IMR-90 (cell line): ENCODE data around the gene TLK2. TPM values are rescaled to one million over a fixed set of nuclear protein-coding genes. Genes with fewer than 3 reads are reported as not detected.
A peak's percentile ranks its signal among the peaks of the same experiment; 100 is the strongest.

ENCODE experiments used
- ATAC-seq: fragments of 200-7000 bp; cut with Tn5 transposase; 2 replicates; pipeline ENCODE4 v1.9.1; 2020; ENCODE audit warnings: low read depth, mild to moderate bottlenecking, moderate library complexity
- BruUV-seq: library from RNA; stranded (reverse); fragments of 400-500 nt; replicated peaks from 2 replicates; lab custom pipeline; 2021; lab: Mats Ljungman, UMichigan
- CTCF ChIA-PET: fragments of 300-600 bp; formaldehyde crosslinking; extraction: SDS; loops from one replicate; lab custom pipeline; 2021; ENCODE audit warnings: antibody characterized with exemption; lab: Yijun Ruan, JAX
- POLR2A ChIA-PET: fragments of 300-600 bp; sonication (Branson Sonifier 250); formaldehyde crosslinking; loops from one replicate; lab custom pipeline; 2022; ENCODE audit warnings: antibody characterized with exemption; ENCODE audit not compliant: unreplicated experiment; lab: Charles Lee
- DNase-seq: peaks from one replicate; pipeline ENCODE4 v3.0.0; 2013
- H2AFZ ChIP-seq: replicated peaks from 2 replicates; pipeline ENCODE3; 2013; ENCODE audit warnings: low read length, mild to moderate bottlenecking; ENCODE audit not compliant: poor library complexity
- H2AK5ac ChIP-seq: 2 replicates; pipeline ENCODE4 v1.6.1; 2013; ENCODE audit warnings: low read depth, low read length, inconsistent platforms
- H2AK9ac ChIP-seq: replicated peaks from 2 replicates; pipeline ENCODE3; 2013; ENCODE audit warnings: mild to moderate bottlenecking, low read depth, low read length, moderate library complexity; ENCODE audit not compliant: poor library complexity
- H2BK120ac ChIP-seq: 2 replicates; pipeline ENCODE4 v1.6.1; 2013; ENCODE audit warnings: low read depth, low read length, inconsistent platforms
- H2BK15ac ChIP-seq: 3 replicates; pipeline ENCODE4 v1.6.1; 2013; ENCODE audit warnings: low read depth, low read length, inconsistent platforms
- H2BK20ac ChIP-seq: 2 replicates; pipeline ENCODE4 v1.6.1; 2013; ENCODE audit warnings: low read depth, mild to moderate bottlenecking, inconsistent platforms, low read length, moderate library complexity
- H2BK5ac ChIP-seq: 2 replicates; pipeline ENCODE4 v1.6.1; 2013; ENCODE audit warnings: mild to moderate bottlenecking, low read depth, low read length, inconsistent platforms; ENCODE audit not compliant: poor library complexity, severe bottlenecking
- H3K14ac ChIP-seq: replicated peaks from 2 replicates; pipeline ENCODE4 v1.6.1; 2013; ENCODE audit warnings: low read depth, low read length, inconsistent platforms
- H3K18ac ChIP-seq: 2 replicates; pipeline ENCODE4 v1.6.1; 2013; ENCODE audit warnings: low read depth, low read length, control low read depth
- H3K23ac ChIP-seq: 2 replicates; pipeline ENCODE4 v1.6.1; 2013; ENCODE audit warnings: low read depth, low read length, inconsistent platforms
- H3K27ac ChIP-seq: 2 replicates; pipeline ENCODE4 v1.5.1; 2013; ENCODE audit warnings: mild to moderate bottlenecking, control low read depth, low read length; ENCODE audit not compliant: insufficient read depth
- H3K27me3 ChIP-seq: 2 replicates; pipeline ENCODE4 v1.6.1; 2013; ENCODE audit warnings: low read length; ENCODE audit not compliant: control insufficient read depth, insufficient read depth
- H3K36me3 ChIP-seq: 2 replicates; pipeline ENCODE4 v1.6.1; 2013; ENCODE audit warnings: low read length, mixed read lengths; ENCODE audit not compliant: control insufficient read depth, insufficient read depth
- H3K4ac ChIP-seq: 2 replicates; pipeline ENCODE4 v1.6.1; 2013; ENCODE audit warnings: low read depth, low read length, inconsistent platforms
- H3K4me1 ChIP-seq: 2 replicates; pipeline ENCODE4 v1.6.1; 2013; ENCODE audit warnings: low read length, mixed read lengths; ENCODE audit not compliant: control insufficient read depth, insufficient read depth
- H3K4me2 ChIP-seq: 2 replicates; pipeline ENCODE4 v1.6.1; 2013; ENCODE audit warnings: low read depth, mild to moderate bottlenecking, control low read depth, low read length, moderate library complexity
- H3K4me3 ChIP-seq: 2 replicates; pipeline ENCODE4 v1.5.1; 2013; ENCODE audit warnings: low read depth, mild to moderate bottlenecking, control low read depth, low read length, moderate library complexity; ENCODE audit not compliant: insufficient read depth
- H3K56ac ChIP-seq: 2 replicates; pipeline ENCODE4 v1.6.1; 2013; ENCODE audit warnings: low read length, inconsistent platforms; ENCODE audit not compliant: insufficient read depth; ENCODE audit errors: extremely low read depth
- H3K79me1 ChIP-seq, 2 experiments: 2 replicates each; pipeline ENCODE4 v1.6.1; 2013; ENCODE audit warnings: low read length in 2 of 2, inconsistent platforms in 1 of 2, low read depth in 1 of 2
- H3K9ac ChIP-seq: 2 replicates; pipeline ENCODE4 v1.6.1; 2013; ENCODE audit warnings: low read depth, low read length, control low read depth
- H3K9me1 ChIP-seq: 2 replicates; pipeline ENCODE4 v1.6.1; 2013; ENCODE audit warnings: low read length, inconsistent platforms; ENCODE audit not compliant: insufficient read depth
- H3K9me3 ChIP-seq: 2 replicates; pipeline ENCODE4 v1.6.1; 2013; ENCODE audit warnings: low read length; ENCODE audit not compliant: control insufficient read depth, insufficient read depth
- H4K20me1 ChIP-seq: 2 replicates; pipeline ENCODE4 v1.6.1; 2013; ENCODE audit warnings: low read length, inconsistent platforms; ENCODE audit not compliant: insufficient read depth
- H4K5ac ChIP-seq: 2 replicates; pipeline ENCODE4 v1.6.1; 2013; ENCODE audit warnings: mild to moderate bottlenecking, low read depth, low read length, control low read depth
- H4K8ac ChIP-seq, 2 experiments: 2 replicates each; pipeline ENCODE4 v1.6.1; 2013; ENCODE audit warnings: low read depth in 2 of 2, low read length in 2 of 2, control low read depth in 1 of 2, inconsistent platforms in 1 of 2
- H4K91ac ChIP-seq: 2 replicates; pipeline ENCODE4 v1.6.1; 2013; ENCODE audit warnings: low read depth, low read length, inconsistent platforms; ENCODE audit not compliant: insufficient read depth
- BHLHE40 ChIP-seq: fragments of 150-350 bp; IDR thresholded peaks from 2 replicates; pipeline ENCODE4 v1.6.1; 2016; ENCODE audit warnings: mild to moderate bottlenecking, low read depth, low read length
- ELK1 ChIP-seq: fragments of 150-350 bp; IDR thresholded peaks from 2 replicates; pipeline ENCODE4 v1.6.1; 2016; ENCODE audit warnings: low read depth, mild to moderate bottlenecking, low read length, moderate library complexity, borderline replicate concordance
- MAFK ChIP-seq: IDR thresholded peaks from 2 replicates; pipeline ENCODE4 v1.6.1; 2012; ENCODE audit warnings: low read depth, low read length, improper control_type of control experiment
- MAZ ChIP-seq: IDR thresholded peaks from 2 replicates; pipeline ENCODE4 v1.6.1; 2012; ENCODE audit warnings: low read depth, mild to moderate bottlenecking, low read length, improper control_type of control experiment, moderate library complexity, borderline replicate concordance
- MXI1 ChIP-seq: IDR thresholded peaks from 2 replicates; pipeline ENCODE4 v1.6.1; 2012; ENCODE audit warnings: low read depth, mild to moderate bottlenecking, low read length, moderate library complexity, borderline replicate concordance
- SMC3 ChIP-seq: fragments of 150-350 bp; IDR thresholded peaks from 2 replicates; pipeline ENCODE4 v1.6.1; 2016; ENCODE audit warnings: low read depth, mild to moderate bottlenecking, antibody characterized with exemption, low read length, moderate library complexity
- USF2 ChIP-seq: fragments of 150-350 bp; IDR thresholded peaks from 2 replicates; pipeline ENCODE4 v1.6.1; 2017; ENCODE audit warnings: mild to moderate bottlenecking, antibody characterized with exemption, low read length, low read depth
- WGBS, 2 experiments: methylation state at CpG; one replicate each; pipeline versions ENCODE4 v1.1.5 to v1.1.7; 2013; ENCODE audit warnings: missing lambda C conversion rate in 2 of 2; ENCODE audit not compliant: insufficient read length in 1 of 2; ENCODE audit errors: extremely low coverage in 2 of 2; 5-methylcytosine and 5-hydroxymethylcytosine counted together
- dilution Hi-C: fragments of 300-500 bp; cut with HindIII; formaldehyde crosslinking; loops from one replicate; pipeline ENCODE4 v1.14.3; 2018; ENCODE audit warnings: low sequenced_read_pairs; ENCODE audit not compliant: unreplicated experiment
- in situ Hi-C: fragments of 300-500 bp; cut with MboI; formaldehyde crosslinking; loops from 3 replicates; pipeline ENCODE4 v1.14.3; 2019; ENCODE audit warnings: low sequenced_read_pairs, inconsistent platforms, mixed read lengths
- intact Hi-C: fragments of 100-400 bp; cut with micrococcal nuclease; formaldehyde crosslinking; loops from 2 replicates; pipeline ENCODE4 v1.10.0; 2022
- polyA plus RNA-seq, 3 experiments: library from polyadenylated mRNA; depleted of rRNA; stranded (reverse); fragments of >200 nt; gene quantifications; 2 replicates each; pipeline ENCODE4 v1.2.3, GENCODE V29; 2012; ENCODE audit warnings: low replicate concordance in 1 of 3
- total RNA-seq: library from RNA; depleted of rRNA; stranded (reverse); fragments of >200 nt; gene quantifications from 2 replicates; pipeline ENCODE4 v1.2.3, GENCODE V29; 2012

TLK2 gene
- total and polyA plus RNA-seq, 2 of the 4 experiments (the other 2 are of a cell fraction): 35.7 to 39.4 TPM

- Histone ChIP-seq H2BK20ac (no peak overlapping the region), H2AK9ac (no peak overlapping the region), H4K91ac (no peak overlapping the region), H3K9ac (no peak overlapping the region), H3K4me3 (no peak overlapping the region), H3K79me1 (peaks cover 21 to 56% of the 10 kb centered on the region in 2 experiments), H2AK5ac (no peak overlapping the region), H3K36me3 (peaks cover 30% of the 10 kb centered on the region), H4K8ac (0 out of 4 replicates have a peak overlapping the region, but pooled peaks of 1 of the 2 experiments have one; percentile 30), H2BK5ac (no peak overlapping the region), H4K5ac (no peak overlapping the region), H3K9me1 (peaks cover 20% of the 10 kb centered on the region), H2AFZ (no peak overlapping the region), H2BK15ac (no peak overlapping the region), H3K14ac (no peak overlapping the region), H3K4ac (no peak overlapping the region), H3K27ac (no peak overlapping the region), H3K18ac (no peak overlapping the region), H3K4me2 (no peak overlapping the region), H3K9me3 (no peaks in the 10 kb centered on the region), H3K23ac (no peak overlapping the region), H3K56ac (no peak overlapping the region), H4K20me1 (no peaks in the 10 kb centered on the region; the same call in none of the 2 replicates), H2BK120ac (no peak overlapping the region), H3K4me1 (peaks cover 6% of the 10 kb centered on the region), H3K27me3 (no peaks in the 10 kb centered on the region)
- intact Hi-C loops: loop anchor here (5.0 kb wide), 1 partner anchor 42 kb away; no protein-coding TSS in a partner anchor
- BruUV-seq: no TSS peak
- ATAC-seq (peak; percentile 86), DNase-seq (peak; percentile 92)
- dilution Hi-C loops: no loop called here
- WGBS, 2 experiments: no CpG with 5 or more reads among the region's 6 CpGs
- ChIA-PET CTCF (no interaction called here), POLR2A (interaction anchor here (0.7 kb wide), 1 partner anchor 936 kb away, joined by 16 read pairs; the partner anchor contains the start of gene DCAF7)
- TF ChIP-seq USF2 (peak; percentile 26; the same call in 1 of the 2 replicates), MAZ (peak; percentile 69; the same call in 1 of the 2 replicates), MAFK (no peak), ELK1 (no peak), MXI1 (peak; percentile 83), SMC3 (no peak), BHLHE40 (no peak)
- in situ Hi-C loops: no loop called here
Measured at GRCh38 chr17:62614142-62614541, 135.5 kb downstream of the TLK2 start.
